DND-41 (cell line): ENCODE results near the gene CEP162.

Experiments
- ATAC-seq: fragments of 200-7000 bp; cut with Tn5 transposase; 3 replicates; pipeline ENCODE4 v1.9.1; 2021; ENCODE audit warnings: low read depth; ENCODE audit not compliant: insufficient read depth
- DNase-seq: peaks from one replicate; pipeline ENCODE4 v3.0.0-alpha.2; 2020
- H2AFZ ChIP-seq: 2 replicates; pipeline ENCODE4 v1.6.0; 2012; ENCODE audit warnings: low read depth, low read length
- H3K27ac ChIP-seq: 2 replicates; pipeline ENCODE4 v1.5.1; 2012; ENCODE audit warnings: low read length, inconsistent platforms
- H3K27me3 ChIP-seq: fragments of 200-600 bp; sonication (generic); 2 replicates; pipeline ENCODE4 v1.6.0; 2012; ENCODE audit warnings: low read length, mild to moderate bottlenecking, inconsistent platforms; ENCODE audit not compliant: insufficient read depth, poor library complexity
- H3K36me3 ChIP-seq: 2 replicates; pipeline ENCODE4 v1.5.1; 2012; ENCODE audit warnings: low read length, inconsistent platforms; ENCODE audit not compliant: insufficient read depth
- H3K4me1 ChIP-seq: 2 replicates; pipeline ENCODE4 v1.5.1; 2012; ENCODE audit warnings: mild to moderate bottlenecking, low read length; ENCODE audit not compliant: insufficient read depth
- H3K4me2 ChIP-seq: 2 replicates; pipeline ENCODE4 v1.6.0; 2012; ENCODE audit warnings: mild to moderate bottlenecking, moderate library complexity, low read length, inconsistent platforms; ENCODE audit not compliant: insufficient read depth
- H3K4me3 ChIP-seq, 2 experiments: fragments of 200-600 bp in 1 of 2; shearing (Covaris generic) in 1 of 2; 2 replicates each; pipeline ENCODE4 v1.5.1; 2012 to 2016; ENCODE audit warnings: inconsistent platforms in 2 of 2, low read length in 2 of 2, mild to moderate bottlenecking in 2 of 2, low read depth in 1 of 2, moderate library complexity in 1 of 2
- H3K79me2 ChIP-seq: 2 replicates; pipeline ENCODE4 v1.6.0; 2012; ENCODE audit warnings: low read length, inconsistent platforms; ENCODE audit not compliant: insufficient read depth
- H3K9ac ChIP-seq: 2 replicates; pipeline ENCODE4 v1.6.0; 2012; ENCODE audit warnings: low read depth, mild to moderate bottlenecking, inconsistent platforms, low read length, moderate library complexity
- H3K9me3 ChIP-seq: 2 replicates; pipeline ENCODE4 v1.5.1; 2012; ENCODE audit warnings: low read length, moderate library complexity, mild to moderate bottlenecking, inconsistent platforms; ENCODE audit not compliant: insufficient read depth, severe bottlenecking
- H4K20me1 ChIP-seq: 2 replicates; pipeline ENCODE4 v1.6.0; 2012; ENCODE audit warnings: low read length; ENCODE audit not compliant: insufficient read depth
- EZH2 ChIP-seq: IDR thresholded peaks from 3 replicates; pipeline ENCODE4 v1.6.1; 2012; ENCODE audit warnings: borderline replicate concordance, low read depth, mild to moderate bottlenecking, moderate library complexity, low read length, inconsistent platforms; ENCODE audit not compliant: severe bottlenecking
- TF ChIP-seq, protein P1 (sequence below): IDR thresholded peaks from 2 replicates; pipeline ENCODE4 v1.5.1; 2012; ENCODE audit warnings: borderline replicate concordance, low read length, moderate library complexity, mild to moderate bottlenecking; ENCODE audit not compliant: poor library complexity, severe bottlenecking; ENCODE audit errors: extremely low read depth

The CEP162 gene

DNA sequence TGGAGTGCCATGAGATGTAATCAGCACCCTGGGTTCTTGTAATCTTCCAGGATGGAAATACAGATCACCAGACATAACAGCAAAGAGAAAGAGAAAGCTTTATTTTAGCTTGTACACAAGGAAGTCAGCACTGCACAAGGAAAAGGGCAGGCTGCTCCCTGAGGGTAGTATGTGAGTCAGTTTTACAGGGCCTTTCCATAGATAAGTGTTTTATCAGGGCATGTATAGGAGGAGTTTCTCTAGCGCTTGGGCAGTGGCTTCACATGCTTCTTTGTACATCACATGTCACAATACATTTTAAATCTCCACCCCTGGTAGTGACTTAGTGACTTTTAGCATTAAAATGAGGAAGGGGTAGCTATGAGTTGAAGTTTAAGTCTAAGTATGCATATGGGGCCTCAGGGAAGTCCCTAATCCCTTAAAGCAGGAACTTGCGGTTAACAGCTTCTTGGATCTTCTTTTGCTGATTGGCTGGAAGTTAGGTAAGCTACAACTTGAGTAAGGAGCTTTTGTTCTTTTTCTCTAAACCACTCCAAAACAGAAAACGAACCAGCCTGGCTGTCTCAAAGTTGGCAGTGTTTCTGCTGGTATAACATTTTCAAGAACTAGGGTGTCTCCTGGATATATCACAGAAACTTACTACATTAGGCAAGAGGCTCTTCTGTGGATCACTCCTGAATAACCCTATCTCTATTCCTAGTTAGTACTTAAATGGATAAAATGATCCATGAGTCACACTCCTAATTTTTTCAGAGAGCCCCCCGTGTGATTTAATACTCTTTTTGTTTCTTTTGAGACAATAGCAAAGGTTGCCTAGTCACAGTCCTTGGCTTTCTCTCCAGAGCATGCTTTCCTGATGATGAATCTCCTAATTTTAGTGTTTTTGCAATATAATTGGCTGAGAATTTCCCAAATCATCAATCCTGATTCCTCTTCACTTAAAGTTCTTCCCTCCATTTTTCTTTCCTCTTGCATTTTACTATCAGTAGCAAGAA is 133.7 kb downstream of the CEP162 start:
- Histone ChIP-seq H3K4me1 (no peaks in the 10 kb centered on the region), H3K9me3 (no peaks in the 10 kb centered on the region), H4K20me1 (no peaks in the 10 kb centered on the region), H3K4me3 (no peak overlapping the region), H3K4me2 (no peak overlapping the region), H3K36me3 (no peaks in the 10 kb centered on the region), H3K27ac (no peak overlapping the region), H2AFZ (no peak overlapping the region), H3K9ac (no peak overlapping the region), H3K79me2 (no peaks in the 10 kb centered on the region), H3K27me3 (no peaks in the 10 kb centered on the region)
- DNase-seq: no peak
- no peak for TF ChIP-seq EZH2
- TF ChIP-seq, protein P1, sequence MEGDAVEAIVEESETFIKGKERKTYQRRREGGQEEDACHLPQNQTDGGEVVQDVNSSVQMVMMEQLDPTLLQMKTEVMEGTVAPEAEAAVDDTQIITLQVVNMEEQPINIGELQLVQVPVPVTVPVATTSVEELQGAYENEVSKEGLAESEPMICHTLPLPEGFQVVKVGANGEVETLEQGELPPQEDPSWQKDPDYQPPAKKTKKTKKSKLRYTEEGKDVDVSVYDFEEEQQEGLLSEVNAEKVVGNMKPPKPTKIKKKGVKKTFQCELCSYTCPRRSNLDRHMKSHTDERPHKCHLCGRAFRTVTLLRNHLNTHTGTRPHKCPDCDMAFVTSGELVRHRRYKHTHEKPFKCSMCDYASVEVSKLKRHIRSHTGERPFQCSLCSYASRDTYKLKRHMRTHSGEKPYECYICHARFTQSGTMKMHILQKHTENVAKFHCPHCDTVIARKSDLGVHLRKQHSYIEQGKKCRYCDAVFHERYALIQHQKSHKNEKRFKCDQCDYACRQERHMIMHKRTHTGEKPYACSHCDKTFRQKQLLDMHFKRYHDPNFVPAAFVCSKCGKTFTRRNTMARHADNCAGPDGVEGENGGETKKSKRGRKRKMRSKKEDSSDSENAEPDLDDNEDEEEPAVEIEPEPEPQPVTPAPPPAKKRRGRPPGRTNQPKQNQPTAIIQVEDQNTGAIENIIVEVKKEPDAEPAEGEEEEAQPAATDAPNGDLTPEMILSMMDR: no peak
- ATAC-seq: no peak

DNA sequence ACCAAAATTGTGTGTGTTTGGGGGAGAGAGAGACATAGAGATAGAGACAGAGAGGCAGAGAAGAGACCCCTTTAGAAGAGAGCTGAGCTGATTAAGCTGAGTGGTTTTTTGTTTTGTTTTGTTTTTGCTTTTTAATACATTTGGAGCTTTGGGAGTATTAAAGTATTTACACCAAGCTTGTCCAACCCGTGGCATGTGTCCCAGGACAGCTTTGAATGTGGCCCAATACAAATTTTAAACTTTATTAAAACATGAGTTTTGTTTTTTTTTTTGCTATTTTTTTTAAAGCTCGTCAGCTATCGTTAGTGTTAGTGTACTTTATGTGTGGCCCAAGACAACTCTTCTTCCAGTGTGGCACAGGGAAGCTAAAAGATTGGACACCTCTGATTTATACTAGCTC is 137.9 kb downstream of the CEP162 start:
- H2AFZ ChIP-seq: no peak overlapping the region
- H3K4me3 ChIP-seq: no peak overlapping the region
- H3K9me3 ChIP-seq: no peaks in the 10 kb centered on the region
- no peak overlapping the region for H3K27ac ChIP-seq
- TF ChIP-seq, protein P1: no peak
- TF ChIP-seq EZH2: no peak
- H3K4me2 ChIP-seq: no peak overlapping the region
- H4K20me1 ChIP-seq: no peaks in the 10 kb centered on the region
- no peak for ATAC-seq
- no peaks in the 10 kb centered on the region for H3K27me3 ChIP-seq
- no peak overlapping the region for H3K9ac ChIP-seq
- H3K36me3 ChIP-seq: no peaks in the 10 kb centered on the region
- DNase-seq: no peak
- no peaks in the 10 kb centered on the region for H3K4me1 ChIP-seq
- H3K79me2 ChIP-seq: no peaks in the 10 kb centered on the region

DNA sequence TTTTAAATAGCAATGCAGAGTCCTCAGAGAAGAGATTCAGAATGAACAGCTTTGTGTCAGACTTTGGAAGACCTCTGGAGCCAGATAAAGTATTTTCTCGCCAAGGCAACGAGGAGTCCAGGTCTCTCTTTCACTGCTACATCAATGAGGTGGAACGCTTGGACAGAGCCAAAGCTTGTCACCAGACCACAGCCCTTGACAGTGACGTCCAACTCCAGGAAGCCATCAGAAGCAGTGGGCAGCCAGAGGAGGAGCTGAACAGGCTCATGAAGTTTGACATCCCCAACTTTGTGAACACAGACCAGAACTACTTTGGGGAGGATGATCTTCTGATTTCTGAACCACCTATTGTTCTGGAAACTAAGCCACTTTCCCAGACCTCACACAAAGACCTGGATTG is 138.4 kb downstream of the CEP162 start:
- no peak overlapping the region for H3K27ac ChIP-seq
- no peaks in the 10 kb centered on the region for H3K36me3 ChIP-seq
- TF ChIP-seq, protein P1: no peak
- H2AFZ ChIP-seq: no peak overlapping the region
- H3K4me3 ChIP-seq: no peak overlapping the region
- H3K9me3 ChIP-seq: no peaks in the 10 kb centered on the region
- no peaks in the 10 kb centered on the region for H3K79me2 ChIP-seq
- ATAC-seq (no peak), DNase-seq (no peak)
- no peak overlapping the region for H3K9ac ChIP-seq
- H3K4me1 ChIP-seq: no peaks in the 10 kb centered on the region
- H4K20me1 ChIP-seq: no peaks in the 10 kb centered on the region
- no peak overlapping the region for H3K4me2 ChIP-seq
- no peaks in the 10 kb centered on the region for H3K27me3 ChIP-seq
